Measurements from ENCODE around the gene WDR41. TPM values are rescaled to one million over a fixed set of nuclear protein-coding genes. Genes with fewer than 3 reads are reported as not detected.
"Not testable (repeated sequence)": the region's sequence is repeated elsewhere in the genome, so short reads cannot be mapped to it uniquely, and the experiment has no call there.

Gene WDR41
- polyA plus RNA-seq, 3 donors from 2014 or later = 27.9 to 39.8 (median 28.8) TPM

DNA sequence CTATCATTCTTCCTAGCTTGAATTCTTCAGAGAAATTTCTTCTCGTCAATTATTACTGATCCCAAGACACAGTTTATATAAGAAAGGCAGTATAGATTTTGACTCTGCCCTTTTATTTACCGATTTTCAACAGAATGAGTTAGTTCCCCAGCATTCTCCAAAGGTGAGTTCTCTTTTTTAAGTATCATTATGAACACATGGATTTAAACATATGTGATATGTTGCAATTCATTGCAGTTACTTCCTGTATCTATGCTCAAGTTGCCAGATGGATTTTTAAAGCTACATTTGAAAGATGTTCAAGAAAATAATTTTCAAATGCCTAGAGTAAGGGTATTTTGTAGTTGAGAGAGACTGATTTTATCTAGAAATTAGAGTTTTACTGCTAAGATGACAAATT is 8.4 kb downstream of the WDR41 start:
- no peak overlapping the region for H3K27ac Mint-ChIP-seq

DNA sequence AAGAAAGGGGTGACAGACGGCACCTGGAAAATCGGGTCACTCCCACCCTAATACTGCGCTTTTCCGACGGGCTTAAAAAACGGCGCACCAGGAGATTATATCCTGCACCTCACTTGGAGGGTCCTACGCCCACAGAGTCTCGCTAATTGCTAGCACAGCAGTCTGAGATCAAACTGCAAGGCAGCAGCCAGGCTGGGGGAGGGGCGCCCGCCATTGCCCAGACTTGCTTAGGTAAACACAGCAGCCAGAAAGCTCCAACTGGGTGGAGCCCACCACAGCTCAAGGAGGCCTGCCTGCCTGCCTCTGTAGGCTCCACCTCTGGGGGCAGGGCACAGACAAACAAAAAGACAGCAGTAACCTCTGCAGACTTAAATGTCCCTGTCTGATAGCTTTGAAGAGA is 17.1 kb downstream of the WDR41 start:
- Mint-ChIP-seq H3K4me1 (peaks cover 9 to 14% of the 10 kb centered on the region in 2 donors), H3K36me3 (peaks cover 8 to 28% (median 26%) of the 10 kb centered on the region in 3 donors)
- not testable (repeated sequence) for H3K9me3 Mint-ChIP-seq; H3K4me3 Mint-ChIP-seq; DNase-seq; H3K27ac Mint-ChIP-seq; H3K27me3 Mint-ChIP-seq (ENCODE audit: low read depth in 3 of 3)

More for the DNA sequence above, 8.4 kb downstream of the WDR41 start:
- Mint-ChIP-seq H3K27me3 (ENCODE audit: low read depth in 3 of 3) (no peaks in the 10 kb centered on the region), H3K36me3 (peaks cover 11 to 35% (median 25%) of the 10 kb centered on the region in 3 donors), H3K9me3 (no peaks in the 10 kb centered on the region), H3K4me1 (peaks cover 0 to 8% of the 10 kb centered on the region in 2 donors), H3K4me3 (no peak overlapping the region)
- DNase-seq = no peak

DNA sequence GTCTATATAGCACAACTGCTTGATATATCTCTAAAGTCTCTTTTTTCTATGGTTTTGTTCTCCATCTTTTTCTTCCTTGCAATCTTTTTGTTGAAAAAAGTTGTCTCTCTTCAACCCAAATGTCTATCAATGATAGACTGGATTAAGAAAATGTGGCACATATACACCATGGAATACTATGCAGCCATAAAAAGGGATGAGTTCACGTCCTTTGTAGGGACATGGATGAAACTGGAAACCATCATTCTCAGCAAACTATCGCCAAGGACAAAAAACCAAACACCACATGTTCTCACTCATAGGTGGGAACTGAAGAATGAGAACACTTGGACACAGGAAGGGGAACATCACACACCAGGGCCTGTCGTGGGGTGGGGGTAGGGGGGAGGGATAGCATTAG is 23.2 kb downstream of the WDR41 start:
- H3K36me3 Mint-ChIP-seq = peaks cover 8 to 32% (median 32%) of the 10 kb centered on the region in 3 donors
- H3K4me1 Mint-ChIP-seq = peaks cover 17 to 26% of the 10 kb centered on the region in 2 donors
- not testable (repeated sequence) for H3K9me3 Mint-ChIP-seq; DNase-seq; H3K27ac Mint-ChIP-seq; H3K27me3 Mint-ChIP-seq (ENCODE audit: low read depth in 3 of 3); H3K4me3 Mint-ChIP-seq

DNA sequence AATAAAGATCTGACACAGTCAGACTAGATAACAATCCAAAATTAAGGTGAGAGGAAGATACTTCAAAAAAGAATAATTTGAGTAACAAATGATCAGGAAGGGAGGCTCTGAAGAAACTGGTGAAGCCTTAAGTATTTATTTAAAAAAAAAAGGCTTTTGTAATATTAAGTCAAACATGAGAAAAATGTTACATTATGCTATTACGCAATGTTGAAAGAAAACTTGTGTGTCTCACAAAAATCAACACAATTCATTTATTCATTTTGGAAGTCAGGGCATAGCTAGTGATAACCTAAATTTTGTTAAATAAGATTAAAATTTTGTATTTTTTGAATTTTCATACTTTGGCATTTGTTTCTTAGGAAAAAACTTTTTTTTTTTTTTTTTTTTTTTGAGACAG is 28.2 kb downstream of the WDR41 start:
- Mint-ChIP-seq H3K27me3 (ENCODE audit: low read depth in 3 of 3) (no peaks in the 10 kb centered on the region), H3K36me3 (peaks cover 0 to 24% (median 21%) of the 10 kb centered on the region in 3 donors), H3K4me1 (peaks cover 10 to 12% of the 10 kb centered on the region in 2 donors), H3K9me3 (peaks cover 0 to 2% (median 0%) of the 10 kb centered on the region in 6 donors), H3K27ac (no peak overlapping the region), H3K4me3 (no peak overlapping the region)
- DNase-seq = no peak

DNA sequence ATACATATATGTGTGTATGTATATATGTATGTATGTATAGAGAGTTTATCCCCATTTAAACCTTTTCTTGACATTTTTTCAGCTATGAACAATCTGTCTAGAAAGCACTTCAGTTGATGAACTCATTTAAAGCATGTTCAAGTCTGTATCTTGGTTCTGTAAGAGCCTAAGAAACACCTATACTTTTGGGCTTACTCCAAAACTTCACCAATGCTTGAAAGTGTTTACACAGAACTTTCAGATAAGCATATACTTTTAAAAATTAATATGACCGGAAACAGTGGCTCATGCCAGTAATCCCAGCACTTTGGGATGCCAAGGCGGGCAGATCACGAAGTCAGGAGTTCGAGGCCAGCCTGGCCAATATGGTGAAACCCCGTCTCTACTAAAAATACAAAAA is 30.8 kb downstream of the WDR41 start:
- H3K4me1 Mint-ChIP-seq = peaks cover 9 to 10% of the 10 kb centered on the region in 2 donors
- no peaks in the 10 kb centered on the region for H3K9me3 Mint-ChIP-seq
- no peak for DNase-seq
- H3K27me3 Mint-ChIP-seq (ENCODE audit: low read depth in 3 of 3) = no peaks in the 10 kb centered on the region
- peaks cover 0 to 23% (median 15%) of the 10 kb centered on the region in 3 donors for H3K36me3 Mint-ChIP-seq
- H3K4me3 Mint-ChIP-seq = no peak overlapping the region
- no peak overlapping the region for H3K27ac Mint-ChIP-seq

DNA sequence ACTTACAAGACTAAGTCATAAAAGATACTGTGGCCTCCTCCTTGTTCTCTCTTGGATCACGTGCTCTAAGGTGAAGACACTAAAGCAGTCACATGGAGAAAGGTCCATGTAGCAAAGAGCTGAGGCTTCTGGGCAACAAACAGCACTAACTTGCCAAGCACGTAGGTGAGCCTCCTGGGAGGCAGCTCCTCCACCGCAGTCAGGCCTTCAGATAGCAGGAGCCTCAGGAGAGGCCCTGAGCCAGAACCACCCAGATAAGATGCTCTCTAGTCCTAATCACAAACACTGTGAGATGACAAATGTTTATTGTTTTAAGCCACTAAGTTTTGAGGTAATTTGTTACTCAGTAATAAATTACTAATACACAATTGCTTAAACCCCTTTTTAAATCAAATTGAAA is 38.0 kb downstream of the WDR41 start:
- Mint-ChIP-seq H3K27me3 (ENCODE audit: low read depth in 3 of 3) (no peaks in the 10 kb centered on the region), H3K4me1 (no peaks in the 10 kb centered on the region), H3K36me3 (peaks cover 8 to 38% (median 25%) of the 10 kb centered on the region in 3 donors), H3K27ac (no peak overlapping the region), H3K9me3 (no peaks in the 10 kb centered on the region), H3K4me3 (no peak overlapping the region)
- no peak for DNase-seq

DNA sequence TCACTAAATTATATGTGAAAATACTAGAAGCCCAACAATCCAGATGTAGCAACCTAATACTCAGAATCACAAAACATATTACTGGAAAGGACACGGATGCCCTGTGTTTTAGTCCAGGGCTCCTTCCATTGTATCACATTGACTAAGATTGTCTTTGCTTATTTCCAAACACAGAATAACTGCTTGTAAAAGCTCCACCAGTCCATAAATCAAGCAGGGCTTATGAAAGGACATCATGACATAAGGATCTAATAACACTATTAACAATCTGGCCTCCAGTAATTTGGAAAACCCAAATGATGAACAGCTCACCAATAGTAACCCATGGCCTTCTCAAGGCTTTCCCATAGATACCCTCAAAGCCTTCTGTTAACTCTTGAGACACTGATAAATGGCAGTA is 39.8 kb downstream of the WDR41 start:
- DNase-seq = no peak
- no peaks in the 10 kb centered on the region for H3K9me3 Mint-ChIP-seq
- H3K4me3 Mint-ChIP-seq = no peak overlapping the region
- H3K4me1 Mint-ChIP-seq = no peaks in the 10 kb centered on the region
- H3K27ac Mint-ChIP-seq = no peak overlapping the region
- no peaks in the 10 kb centered on the region for H3K27me3 Mint-ChIP-seq (ENCODE audit: low read depth in 3 of 3)
- H3K36me3 Mint-ChIP-seq = peaks cover 22 to 51% (median 38%) of the 10 kb centered on the region in 3 donors

DNA sequence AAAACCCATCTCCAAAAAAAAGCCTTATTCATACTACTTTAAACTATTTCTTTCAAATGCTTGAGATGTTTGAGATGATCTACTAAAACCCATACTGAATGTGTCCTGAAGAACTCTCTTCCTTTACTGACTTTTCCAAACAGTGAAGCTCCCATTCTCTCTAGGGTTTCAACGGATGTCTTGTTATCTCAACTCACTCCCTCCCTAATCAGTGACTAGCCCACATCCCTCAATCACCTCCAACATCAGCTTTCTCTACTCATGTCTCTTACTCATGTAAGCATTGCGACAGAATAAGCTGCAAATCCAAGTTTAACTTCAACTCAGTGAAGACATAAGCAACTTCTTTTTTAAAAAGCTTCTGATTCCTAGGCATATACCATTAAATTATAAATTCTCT is 42.1 kb downstream of the WDR41 start:
- H3K4me3 Mint-ChIP-seq = no peak overlapping the region
- H3K9me3 Mint-ChIP-seq = no peaks in the 10 kb centered on the region
- no peak for DNase-seq
- no peaks in the 10 kb centered on the region for H3K4me1 Mint-ChIP-seq
- H3K36me3 Mint-ChIP-seq = peaks cover 33 to 64% (median 49%) of the 10 kb centered on the region in 3 donors
- peak overlapping the region in 2 of 6 donors; percentile 4 to 8 for H3K27ac Mint-ChIP-seq
- no peaks in the 10 kb centered on the region for H3K27me3 Mint-ChIP-seq (ENCODE audit: low read depth in 3 of 3)

DNA sequence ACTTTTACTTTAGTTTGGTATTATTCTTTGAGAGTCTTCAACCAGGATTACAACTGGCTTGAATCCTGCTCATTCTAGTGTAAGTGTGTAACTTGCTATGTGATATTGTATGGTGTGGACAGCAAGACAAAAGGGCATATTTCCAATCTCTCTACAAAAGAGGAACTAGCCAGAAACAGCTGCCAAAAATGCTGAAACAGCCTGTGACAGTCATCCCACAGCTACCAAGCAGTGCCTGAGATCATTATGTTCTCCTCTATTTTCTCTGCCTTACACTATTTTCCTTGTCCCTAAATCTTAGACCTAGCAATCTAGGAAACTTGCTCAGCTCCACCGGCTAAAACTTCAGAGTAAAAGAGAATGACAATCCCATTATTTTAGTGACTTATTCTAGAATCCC is 42.8 kb downstream of the WDR41 start:
- H3K27ac Mint-ChIP-seq = no peak overlapping the region
- no peak overlapping the region for H3K4me3 Mint-ChIP-seq
- H3K27me3 Mint-ChIP-seq (ENCODE audit: low read depth in 3 of 3) = no peaks in the 10 kb centered on the region
- no peaks in the 10 kb centered on the region for H3K9me3 Mint-ChIP-seq
- DNase-seq = no peak
- H3K4me1 Mint-ChIP-seq = no peaks in the 10 kb centered on the region
- peaks cover 33 to 63% (median 52%) of the 10 kb centered on the region in 3 donors for H3K36me3 Mint-ChIP-seq

DNA sequence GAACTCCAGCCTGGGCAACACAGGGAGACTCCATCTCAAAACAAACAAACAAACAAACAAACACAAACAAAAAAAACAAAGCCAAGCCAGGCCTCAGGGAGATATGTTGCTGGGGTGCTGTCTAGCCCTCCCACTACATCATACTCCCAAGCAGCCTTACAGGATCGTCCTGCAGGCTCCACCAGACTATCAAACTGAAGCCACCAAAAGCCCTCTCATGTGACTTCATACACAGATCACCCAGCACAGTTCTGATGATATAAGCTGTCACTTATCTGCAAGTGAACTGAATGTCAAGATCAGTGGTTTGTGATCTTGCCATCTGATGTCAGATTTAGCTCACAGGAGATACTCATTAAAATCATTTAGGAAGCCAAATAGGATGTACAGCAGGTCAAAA is 43.3 kb downstream of the WDR41 start:
- Mint-ChIP-seq H3K27me3 (ENCODE audit: low read depth in 3 of 3) (no peaks in the 10 kb centered on the region), H3K36me3 (peaks cover 33 to 62% (median 52%) of the 10 kb centered on the region in 3 donors), H3K4me3 (no peak overlapping the region), H3K9me3 (no peaks in the 10 kb centered on the region), H3K27ac (no peak overlapping the region), H3K4me1 (no peaks in the 10 kb centered on the region)
- no peak for DNase-seq

DNA sequence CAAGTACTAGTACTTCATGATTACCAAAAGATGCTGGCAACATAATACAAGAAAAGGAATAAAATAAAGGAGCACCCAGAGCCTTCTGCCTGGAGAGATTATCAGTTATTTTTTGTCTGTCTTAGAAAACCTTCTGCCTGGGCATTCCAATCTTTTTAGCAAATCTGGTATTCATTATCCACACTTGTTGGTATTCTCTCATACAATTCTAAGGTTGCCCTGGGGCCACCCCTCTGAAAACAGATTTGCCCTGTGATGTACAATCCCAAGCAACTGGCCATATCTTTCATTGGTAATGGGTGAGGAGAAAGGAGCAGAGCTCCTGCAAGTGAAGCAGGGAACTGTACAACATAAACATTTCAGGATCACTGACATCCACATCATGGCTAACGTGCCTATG is 47.8 kb downstream of the WDR41 start:
- no peak overlapping the region for H3K27ac Mint-ChIP-seq
- peaks cover 40 to 58% (median 47%) of the 10 kb centered on the region in 3 donors for H3K36me3 Mint-ChIP-seq
- DNase-seq = no peak
- H3K9me3 Mint-ChIP-seq = no peaks in the 10 kb centered on the region
- no peaks in the 10 kb centered on the region for H3K27me3 Mint-ChIP-seq (ENCODE audit: low read depth in 3 of 3)
- H3K4me1 Mint-ChIP-seq = no peaks in the 10 kb centered on the region
- H3K4me3 Mint-ChIP-seq = no peak overlapping the region

DNA sequence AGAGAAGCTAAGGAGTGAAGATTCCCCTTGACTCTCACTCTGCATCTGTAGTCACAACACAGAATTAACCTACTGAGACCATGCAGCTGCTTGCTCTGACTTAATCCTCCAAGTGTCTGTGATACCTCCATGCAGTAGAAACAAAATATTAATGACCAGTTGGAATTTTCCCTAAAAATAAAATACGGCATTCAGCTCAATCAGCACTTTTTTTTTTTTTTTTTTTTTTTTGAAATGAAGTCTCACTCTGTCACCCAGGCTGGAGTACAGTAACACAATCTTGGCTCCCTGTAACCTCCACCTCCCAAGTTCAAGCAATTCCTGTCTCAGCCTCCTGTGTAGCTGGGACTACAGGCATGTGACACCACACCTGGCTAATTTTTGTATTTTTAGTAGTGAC is 48.4 kb downstream of the WDR41 start:
- Mint-ChIP-seq H3K4me3 (no peak overlapping the region), H3K4me1 (no peaks in the 10 kb centered on the region), H3K27ac (no peak overlapping the region), H3K27me3 (ENCODE audit: low read depth in 3 of 3) (no peaks in the 10 kb centered on the region), H3K36me3 (peaks cover 34 to 56% (median 41%) of the 10 kb centered on the region in 3 donors), H3K9me3 (no peaks in the 10 kb centered on the region)
- no peak for DNase-seq

DNA sequence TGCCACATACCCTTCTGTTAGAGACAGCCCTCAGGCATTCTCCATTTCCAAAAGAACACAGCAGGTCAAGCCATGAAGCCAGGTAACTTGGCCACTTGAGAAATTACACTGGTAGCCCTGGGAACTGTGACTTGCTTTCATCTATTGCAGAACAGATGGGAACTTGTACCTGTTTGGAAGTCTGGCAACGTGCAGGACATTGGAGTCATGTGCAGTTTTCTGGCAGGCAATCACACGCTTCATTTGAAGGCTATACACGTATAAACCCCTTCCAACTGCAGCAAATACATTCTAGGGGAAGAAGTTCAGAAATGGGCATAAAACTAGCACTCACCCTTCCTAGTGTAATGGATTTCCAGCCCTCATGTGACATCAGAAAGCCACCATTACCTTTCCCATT is 54.0 kb downstream of the WDR41 start:
- Mint-ChIP-seq H3K27me3 (ENCODE audit: low read depth in 3 of 3) (peaks cover 0 to 3% (median 0%) of the 10 kb centered on the region in 3 donors), H3K9me3 (no peaks in the 10 kb centered on the region), H3K36me3 (peaks cover 26 to 51% (median 32%) of the 10 kb centered on the region in 3 donors), H3K4me3 (no peak overlapping the region), H3K4me1 (no peaks in the 10 kb centered on the region), H3K27ac (no peak overlapping the region)
- DNase-seq = no peak

DNA sequence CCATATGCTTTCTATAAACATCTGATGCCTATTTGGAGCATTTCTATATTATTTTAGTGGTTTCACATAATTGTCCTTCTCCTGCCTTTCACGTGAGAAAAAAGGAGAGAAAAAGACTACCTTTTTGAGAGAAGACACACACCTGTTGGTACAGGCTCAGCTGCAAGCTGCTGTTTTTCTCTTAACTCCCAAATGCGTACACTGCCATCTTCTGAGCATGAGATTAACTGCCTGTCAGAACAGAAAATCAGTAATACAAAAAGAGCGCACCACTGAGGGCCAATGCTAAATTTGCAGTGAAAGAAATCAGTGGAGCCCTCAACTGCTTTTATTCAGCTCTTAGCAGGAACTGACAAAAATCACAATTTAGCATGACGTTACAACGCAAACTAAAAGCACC is 54.9 kb downstream of the WDR41 start:
- no peak for DNase-seq
- Mint-ChIP-seq H3K27ac (no peak overlapping the region), H3K27me3 (ENCODE audit: low read depth in 3 of 3) (peaks cover 0 to 3% (median 0%) of the 10 kb centered on the region in 3 donors), H3K36me3 (peaks cover 28 to 60% (median 34%) of the 10 kb centered on the region in 3 donors), H3K4me3 (no peak overlapping the region), H3K4me1 (no peaks in the 10 kb centered on the region), H3K9me3 (no peaks in the 10 kb centered on the region)

DNA sequence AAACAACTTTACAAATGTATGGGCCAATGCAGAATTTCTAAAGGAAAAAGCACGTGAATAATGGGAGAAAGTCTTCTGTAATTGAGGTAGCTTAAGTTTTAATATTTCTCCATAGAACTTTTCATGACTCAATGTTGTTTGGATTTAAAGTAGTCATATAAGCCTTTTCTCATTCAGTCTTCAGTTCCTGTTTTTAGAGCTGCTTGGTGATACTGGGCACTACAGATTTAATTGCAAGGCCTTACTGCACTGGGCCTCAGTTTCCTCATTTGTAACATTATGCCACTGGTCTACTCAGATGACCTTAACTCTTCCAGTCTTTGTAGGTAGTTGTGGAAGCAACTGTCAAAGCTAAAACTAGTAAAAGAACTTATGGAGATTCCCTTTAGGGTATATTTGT is 60.4 kb downstream of the WDR41 start:
- H3K4me3 Mint-ChIP-seq = no peak overlapping the region
- H3K27ac Mint-ChIP-seq = no peak overlapping the region
- no peaks in the 10 kb centered on the region for H3K4me1 Mint-ChIP-seq
- H3K36me3 Mint-ChIP-seq = peaks cover 35 to 62% (median 43%) of the 10 kb centered on the region in 3 donors
- DNase-seq = no peak
- peaks cover 0 to 3% (median 0%) of the 10 kb centered on the region in 3 donors for H3K27me3 Mint-ChIP-seq (ENCODE audit: low read depth in 3 of 3)
- no peaks in the 10 kb centered on the region for H3K9me3 Mint-ChIP-seq

All from immature natural killer cell (primary cell).